Activated CD8-positive, alpha-beta memory T cell treated with anti-CD3 and anti-CD28 coated beads, Interleukin-2, amount 50 U/mL, for 48 hours (primary cell): ENCODE measurements around the gene PPRC1.

ENCODE experiments used
- DNase-seq: peaks from one replicate; pipeline ENCODE4 v3.0.0-alpha.2; 2020

The PPRC1 gene

GRCh38 chr10:102117391-102118159 lies 15.3 kb upstream of the PPRC1 start:
- peak; percentile 77 for DNase-seq

DNA sequence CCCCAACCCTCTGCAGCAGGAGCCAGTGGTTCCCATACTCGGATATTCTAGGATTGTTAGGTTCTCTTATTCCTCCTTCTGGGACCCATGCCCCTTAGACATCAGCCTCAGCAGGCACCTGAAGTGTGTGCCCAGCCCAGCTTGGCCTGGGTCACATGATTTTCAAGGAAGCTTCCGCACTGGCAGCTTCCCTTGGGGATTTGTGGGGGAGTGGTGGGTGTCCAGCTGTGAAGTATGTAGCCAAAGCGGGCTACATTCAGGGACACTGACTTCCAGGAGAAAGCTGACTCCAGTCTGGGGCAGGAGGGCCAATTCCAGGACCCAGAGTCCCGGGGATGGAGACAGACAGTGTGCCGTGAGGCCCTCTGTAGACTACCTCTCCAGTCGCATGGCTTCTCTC lies 14.0 kb upstream of the PPRC1 start:
- DNase-seq: peak; percentile 65

DNA sequence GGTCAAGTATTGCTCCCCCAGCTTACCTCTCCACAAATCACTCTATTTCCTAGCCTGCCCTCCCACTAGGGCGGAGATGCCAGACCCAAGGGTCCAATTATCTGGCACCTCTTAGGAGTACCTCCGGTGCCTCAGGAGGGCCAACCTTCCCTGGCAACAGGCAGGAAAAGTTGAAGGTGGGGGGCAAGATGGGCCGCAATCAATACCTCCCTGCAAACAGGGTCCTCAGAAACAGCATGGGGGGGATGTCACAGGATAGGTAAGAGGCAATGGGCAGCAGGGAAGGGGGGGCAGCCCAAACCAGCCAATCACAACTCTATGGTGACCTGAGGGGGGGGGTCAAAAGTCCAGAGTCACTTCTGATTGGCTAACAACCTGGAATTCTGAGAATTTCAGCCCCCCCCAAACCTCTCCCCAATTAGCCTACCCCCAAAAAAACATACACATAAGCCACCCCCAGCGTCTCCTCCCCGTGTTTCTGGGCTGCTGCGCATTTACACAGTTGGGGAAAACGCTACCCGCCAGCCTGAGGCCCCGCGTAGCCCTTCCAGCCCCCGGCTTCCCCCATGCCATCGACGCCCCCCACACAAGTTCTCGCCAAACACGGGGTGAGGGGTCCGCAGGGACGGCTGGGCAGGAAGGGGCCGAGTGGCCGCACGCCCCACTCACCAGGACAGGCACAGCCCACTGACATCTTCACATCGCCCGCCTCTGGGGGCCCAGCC lies 13.3 kb upstream of the PPRC1 start:
- peak; percentile 76 for DNase-seq

- peak; percentile 84 for DNase-seq
Measured at GRCh38 chr10:102120142-102120990, 12.5 kb upstream of the PPRC1 start, which contains the start of gene LDB1. LDB1 (minus strand) TSS chr10:102120368; CDS start chr10:102120110, 258 bp downstream.

DNA sequence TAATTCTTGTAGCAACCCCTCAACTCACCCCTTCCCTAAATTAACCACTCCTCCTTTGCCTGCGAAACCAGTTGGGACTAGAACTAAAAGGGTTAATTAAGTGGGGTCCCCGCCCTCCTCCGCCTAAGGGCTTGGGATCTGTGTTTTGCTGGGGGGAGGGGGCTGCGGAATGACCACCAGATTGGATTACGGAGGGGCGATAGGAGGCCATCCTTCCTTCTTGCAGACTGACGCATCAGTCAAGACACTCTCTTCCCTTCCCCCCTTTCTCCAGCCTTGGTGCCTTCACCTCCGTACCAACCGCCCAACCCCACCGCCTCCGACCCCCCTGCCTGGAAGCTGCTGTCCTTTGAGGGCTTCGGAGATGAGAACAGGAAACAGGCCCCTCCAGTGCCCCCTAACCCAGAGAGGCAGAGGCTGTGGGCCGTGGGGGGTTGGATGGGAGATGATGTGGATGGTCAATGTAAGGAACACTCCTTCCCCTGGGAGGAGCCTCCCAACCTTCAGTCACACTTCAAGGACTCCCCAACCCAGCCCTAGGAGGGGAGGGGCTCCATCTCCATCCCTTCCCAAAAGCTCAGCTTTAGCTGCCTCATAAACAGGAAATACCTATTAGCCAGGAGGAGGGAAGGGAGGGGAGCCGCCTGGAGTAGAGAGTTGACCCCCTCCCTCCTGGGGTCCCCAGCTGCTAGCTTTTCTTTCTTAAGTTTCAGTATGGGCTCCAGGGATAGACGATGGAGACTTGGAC lies 11.7 kb upstream of the PPRC1 start:
- no peak for DNase-seq

- DNase-seq: no peak
Measured at GRCh38 chr10:102121739-102122372, 11.0 kb upstream of the PPRC1 start.

GRCh38 chr10:102122450-102122849 lies 10.4 kb upstream of the PPRC1 start:
- no peak for DNase-seq

- DNase-seq: no peak
Measured at GRCh38 chr10:102123223-102123622, 9.6 kb upstream of the PPRC1 start.

DNA sequence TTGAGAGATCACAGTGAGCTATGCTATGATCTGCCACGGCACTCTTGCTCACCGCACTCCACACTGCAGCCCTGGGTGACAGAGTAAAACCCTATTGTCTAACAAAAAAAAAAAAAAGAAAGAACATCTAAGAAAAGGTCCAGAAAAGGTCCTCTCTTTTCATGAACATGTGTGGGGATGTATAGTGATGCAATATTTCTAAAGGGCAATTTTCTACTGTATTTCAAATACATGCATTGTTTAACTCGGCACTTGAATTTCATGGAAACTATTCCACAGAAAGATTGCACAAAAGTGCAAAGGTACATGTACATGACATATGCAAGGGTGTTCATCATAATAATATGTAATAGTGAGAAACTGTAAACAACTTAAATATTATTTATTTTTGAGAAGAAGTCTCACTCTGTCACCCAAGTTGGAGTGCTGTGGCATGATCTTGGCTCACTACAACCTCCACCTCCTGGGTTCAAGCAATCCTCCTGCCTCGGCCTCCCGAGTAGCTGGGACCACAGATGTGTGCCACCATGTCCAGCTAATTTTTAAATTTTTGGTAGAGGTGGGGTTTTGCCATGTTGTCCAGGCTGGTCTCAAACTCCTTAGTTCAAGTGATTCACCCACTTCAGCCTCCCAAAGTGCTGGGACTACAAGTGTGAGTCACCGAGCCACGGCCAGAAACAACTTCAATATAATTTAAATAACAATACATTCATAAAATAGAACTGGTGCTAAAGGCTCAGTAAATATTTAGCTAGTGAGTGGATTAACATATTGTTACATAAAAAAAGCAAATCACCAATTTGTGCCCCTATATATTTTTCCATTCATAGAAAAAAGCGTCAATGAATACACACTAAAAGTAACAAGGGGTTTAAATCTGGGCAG lies 1.3 kb upstream of the PPRC1 start:
- DNase-seq: no peak

GRCh38 chr10:102132193-102132562 lies 662 bp upstream of the PPRC1 start:
- no peak for DNase-seq

GRCh38 chr10:102133373-102134195 lies 744 bp downstream of the PPRC1 start:
- peak; percentile 87 for DNase-seq

DNA sequence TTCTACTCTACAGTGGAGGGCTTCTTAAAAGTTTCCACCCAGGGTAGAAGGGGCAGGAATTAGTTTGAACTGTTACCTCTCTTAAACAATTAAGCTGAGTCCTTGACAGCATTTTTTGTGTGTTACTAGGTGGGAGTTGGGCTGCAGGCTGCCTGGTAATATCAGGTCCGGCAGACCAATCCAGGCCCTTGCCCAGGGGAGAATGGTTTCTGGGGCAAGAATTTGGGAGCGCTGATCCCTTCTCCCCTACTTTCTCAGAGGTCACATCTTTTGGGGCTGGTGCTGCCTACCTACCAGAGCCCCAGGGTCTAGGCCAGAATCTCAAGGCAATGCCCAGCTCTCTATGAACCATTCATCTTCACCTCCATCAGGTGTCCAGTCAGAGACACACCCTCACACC lies 1.6 kb downstream of the PPRC1 start:
- DNase-seq: no peak

- no peak for DNase-seq
Measured at GRCh38 chr10:102135956-102136526, 3.2 kb downstream of the PPRC1 start.

GRCh38 chr10:102139281-102140110 lies 6.7 kb downstream of the PPRC1 start:
- DNase-seq: no peak

DNA sequence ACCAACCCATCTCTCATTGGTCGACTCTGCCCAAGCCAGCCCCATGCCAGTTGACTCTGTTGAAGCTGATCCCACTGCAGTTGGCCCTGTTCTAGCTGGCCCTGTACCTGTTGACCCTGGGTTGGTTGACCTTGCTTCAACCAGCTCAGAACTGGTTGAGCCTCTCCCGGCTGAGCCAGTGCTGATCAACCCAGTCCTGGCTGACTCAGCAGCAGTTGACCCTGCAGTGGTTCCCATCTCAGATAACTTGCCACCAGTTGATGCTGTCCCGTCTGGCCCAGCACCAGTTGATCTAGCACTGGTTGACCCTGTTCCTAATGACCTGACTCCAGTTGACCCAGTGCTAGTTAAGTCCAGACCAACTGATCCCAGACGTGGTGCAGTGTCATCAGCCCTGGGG lies 7.4 kb downstream of the PPRC1 start:
- no peak for DNase-seq

- no peak for DNase-seq
Measured at GRCh38 chr10:102140913-102141540, 8.2 kb downstream of the PPRC1 start.

DNA sequence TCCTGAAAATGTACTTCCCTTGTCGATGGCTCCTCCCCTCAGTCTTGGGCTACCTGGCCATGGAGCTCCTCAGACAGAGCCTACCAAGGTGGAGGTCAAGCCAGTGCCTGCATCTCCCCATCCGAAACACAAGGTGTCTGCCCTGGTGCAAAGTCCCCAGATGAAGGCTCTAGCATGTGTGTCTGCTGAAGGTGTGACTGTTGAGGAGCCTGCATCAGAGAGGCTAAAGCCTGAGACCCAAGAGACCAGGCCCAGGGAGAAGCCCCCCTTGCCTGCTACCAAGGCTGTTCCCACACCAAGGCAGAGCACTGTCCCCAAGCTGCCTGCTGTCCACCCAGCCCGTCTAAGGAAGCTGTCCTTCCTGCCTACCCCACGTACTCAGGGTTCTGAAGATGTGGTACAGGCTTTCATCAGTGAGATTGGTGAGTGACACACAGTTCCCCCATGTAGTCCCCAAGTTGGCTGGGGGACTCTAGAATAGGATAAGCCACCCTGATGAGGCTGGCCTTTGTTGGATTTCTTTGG lies 8.8 kb downstream of the PPRC1 start:
- DNase-seq: no peak

DNA sequence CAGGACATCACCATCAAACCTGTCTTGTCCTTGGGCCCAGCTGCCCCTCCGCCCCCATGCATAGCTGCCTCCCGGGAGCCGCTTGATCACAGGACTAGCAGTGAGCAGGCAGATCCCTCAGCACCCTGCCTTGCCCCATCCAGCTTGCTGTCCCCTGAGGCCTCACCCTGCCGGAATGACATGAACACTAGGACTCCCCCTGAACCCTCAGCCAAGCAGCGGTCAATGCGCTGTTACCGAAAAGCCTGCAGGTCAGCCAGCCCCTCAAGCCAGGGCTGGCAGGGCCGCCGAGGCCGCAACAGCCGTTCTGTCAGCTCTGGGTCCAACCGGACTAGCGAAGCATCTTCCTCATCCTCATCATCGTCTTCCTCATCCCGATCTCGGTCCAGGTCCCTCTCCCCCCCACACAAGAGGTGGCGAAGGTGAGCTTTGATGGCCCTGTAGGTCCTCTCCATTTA lies 14.2 kb downstream of the PPRC1 start:
- no peak for DNase-seq
